Loucy (cell line): Measurements from ENCODE around the gene LIN9.

Experiments
- H2AFZ ChIP-seq: fragments of 200-600 bp; sonication (generic); 2 replicates; pipeline ENCODE4 v1.6.0; 2016; ENCODE audit warnings: antibody characterized with exemption, mild to moderate bottlenecking, low read length, moderate library complexity
- H3F3A ChIP-seq: fragments of 200-600 bp; 2 replicates; pipeline ENCODE4 v1.6.0; 2016; ENCODE audit warnings: antibody characterized with exemption, low read depth, mild to moderate bottlenecking
- H3K27me3 ChIP-seq: fragments of 200-600 bp; sonication (generic); 2 replicates; pipeline ENCODE4 v1.6.1; 2014; ENCODE audit warnings: low read length, mild to moderate bottlenecking; ENCODE audit not compliant: insufficient read depth, poor library complexity, severe bottlenecking
- H3K36me3 ChIP-seq: fragments of 200-600 bp; sonication (generic); 2 replicates; pipeline ENCODE4 v1.6.1; 2016; ENCODE audit warnings: low read length; ENCODE audit not compliant: insufficient read depth
- H3K4me1 ChIP-seq: fragments of 200-600 bp; sonication (generic); 2 replicates; pipeline ENCODE4 v1.5.1; 2014; ENCODE audit warnings: low read length, mild to moderate bottlenecking; ENCODE audit not compliant: insufficient read depth, poor library complexity, severe bottlenecking
- H3K4me2 ChIP-seq: fragments of 200-600 bp; sonication (generic); 2 replicates; pipeline ENCODE4 v1.6.0; 2014; ENCODE audit warnings: antibody characterized with exemption, low read length, low read depth, mild to moderate bottlenecking; ENCODE audit not compliant: poor library complexity, severe bottlenecking
- H3K4me3 ChIP-seq: fragments of 200-600 bp; sonication (generic); 2 replicates; pipeline ENCODE4 v1.5.1; 2014; ENCODE audit warnings: low read length, mild to moderate bottlenecking, mixed read lengths; ENCODE audit not compliant: poor library complexity, severe bottlenecking
- H3K79me2 ChIP-seq: fragments of 200-600 bp; sonication (generic); 2 replicates; pipeline ENCODE4 v1.6.1; 2014; ENCODE audit warnings: low read length; ENCODE audit not compliant: insufficient read depth
- H3K9ac ChIP-seq: fragments of 200-600 bp; sonication (generic); 2 replicates; pipeline ENCODE4 v1.6.0; 2014; ENCODE audit warnings: mild to moderate bottlenecking, low read depth, low read length, moderate library complexity; ENCODE audit not compliant: poor library complexity, severe bottlenecking
- H3K9me2 ChIP-seq: fragments of 200-600 bp; sonication (generic); replicated peaks from 2 replicates; pipeline ENCODE4 v1.6.1; 2016; ENCODE audit warnings: low read depth, low read length, mixed read lengths
- H3K9me3 ChIP-seq: fragments of 200-600 bp; sonication (generic); 2 replicates; pipeline ENCODE4 v1.6.1; 2014; ENCODE audit warnings: mild to moderate bottlenecking, antibody characterized with exemption, low read length, low read depth; ENCODE audit not compliant: insufficient read depth
- H4K20me1 ChIP-seq: fragments of 200-600 bp; sonication (generic); 2 replicates; pipeline ENCODE4 v1.6.0; 2014; ENCODE audit warnings: antibody characterized with exemption, low read length, mild to moderate bottlenecking; ENCODE audit not compliant: insufficient read depth, poor library complexity, severe bottlenecking
- CTCF ChIP-seq: fragments of 200-600 bp; sonication (generic); conservative IDR thresholded peaks from 2 replicates; pipeline ENCODE4 v1.5.1; 2014; ENCODE audit warnings: mild to moderate bottlenecking, antibody characterized with exemption, low read length
- EZH2phosphoT487 ChIP-seq: fragments of 200-600 bp; IDR thresholded peaks from 2 replicates; pipeline ENCODE4 v1.6.1; 2018; ENCODE audit warnings: antibody characterized with exemption, mild to moderate bottlenecking, moderate library complexity, borderline replicate concordance

LIN9 gene

DNA sequence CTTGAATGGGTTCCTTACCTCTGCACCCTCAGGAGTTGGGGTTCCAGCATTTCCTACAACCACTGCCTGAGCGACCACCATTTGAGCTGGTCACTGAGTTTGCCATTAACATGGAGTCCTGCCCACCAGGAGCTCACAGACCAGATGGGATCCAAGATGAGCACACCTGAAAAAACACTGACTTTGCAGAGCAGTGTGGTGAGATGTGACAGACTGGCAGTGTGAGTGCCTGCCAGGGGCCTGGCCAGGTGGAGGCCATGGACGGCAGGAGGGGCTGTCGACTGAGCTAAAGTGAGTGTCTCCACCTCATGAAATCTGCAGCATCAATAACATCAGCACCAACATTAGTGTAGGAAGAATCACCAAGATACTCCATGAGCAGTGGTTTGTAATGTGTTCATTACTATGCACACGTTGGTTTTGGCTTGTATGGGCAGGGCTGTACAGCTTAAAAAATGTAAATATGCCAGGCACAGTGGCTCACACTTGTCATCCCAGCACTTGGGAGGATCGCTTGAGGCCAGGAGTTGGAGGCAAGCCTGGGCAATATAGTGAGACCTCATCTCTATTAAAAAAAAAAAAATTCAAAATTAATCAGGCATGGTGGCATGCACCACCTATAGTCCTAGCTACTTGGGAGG is 97.7 kb downstream of the LIN9 start:
- TF ChIP-seq EZH2phosphoT487 (no peak), CTCF (no peak)
- no peak overlapping the region for H2AFZ ChIP-seq
- no peak overlapping the region for H3K4me2 ChIP-seq
- H3K9ac ChIP-seq, result no peak overlapping the region
- no peaks in the 10 kb centered on the region for H3K4me1 ChIP-seq
- no peaks in the 10 kb centered on the region for H3K9me3 ChIP-seq
- H4K20me1 ChIP-seq, result no peaks in the 10 kb centered on the region
- H3K36me3 ChIP-seq, result no peaks in the 10 kb centered on the region
- no peaks in the 10 kb centered on the region for H3K27me3 ChIP-seq
- no peak overlapping the region for H3K4me3 ChIP-seq
- no peaks in the 10 kb centered on the region for H3K79me2 ChIP-seq
- H3K9me2 ChIP-seq, result no peaks in the 10 kb centered on the region
- no peaks in the 10 kb centered on the region for H3F3A ChIP-seq

GRCh38 chr1:226210571-226211176 is 98.3 kb downstream of the LIN9 start:
- H3K9me2 ChIP-seq, result no peaks in the 10 kb centered on the region

GRCh38 chr1:226209307-226210059 is 99.5 kb downstream of the LIN9 start:
- no peak overlapping the region for H2AFZ ChIP-seq
- no peaks in the 10 kb centered on the region for H3F3A ChIP-seq
- no peaks in the 10 kb centered on the region for H3K9me3 ChIP-seq

More at GRCh38 chr1:226210571-226211176, 98.3 kb downstream of the LIN9 start:
- H3K36me3 ChIP-seq, result no peaks in the 10 kb centered on the region
- H4K20me1 ChIP-seq, result no peaks in the 10 kb centered on the region
- no peak for TF ChIP-seq EZH2phosphoT487
- no peak for TF ChIP-seq CTCF
- H3F3A ChIP-seq, result no peaks in the 10 kb centered on the region
- no peaks in the 10 kb centered on the region for H3K79me2 ChIP-seq
- no peaks in the 10 kb centered on the region for H3K9me3 ChIP-seq
- no peak overlapping the region for H2AFZ ChIP-seq
- H3K4me2 ChIP-seq, result no peak overlapping the region
- no peak overlapping the region for H3K9ac ChIP-seq
- H3K27me3 ChIP-seq, result no peaks in the 10 kb centered on the region
- H3K4me3 ChIP-seq, result no peak overlapping the region
- H3K4me1 ChIP-seq, result no peaks in the 10 kb centered on the region

More at GRCh38 chr1:226209307-226210059, 99.5 kb downstream of the LIN9 start:
- Histone ChIP-seq H3K79me2 (no peaks in the 10 kb centered on the region), H3K4me1 (no peaks in the 10 kb centered on the region), H4K20me1 (no peaks in the 10 kb centered on the region), H3K4me2 (no peak overlapping the region), H3K36me3 (no peaks in the 10 kb centered on the region), H3K9me2 (no peaks in the 10 kb centered on the region), H3K27me3 (no peaks in the 10 kb centered on the region), H3K4me3 (no peak overlapping the region), H3K9ac (no peak overlapping the region)
- TF ChIP-seq CTCF (no peak), EZH2phosphoT487 (no peak)
